CD4-positive, alpha-beta memory T cell (primary cell): Measurements from ENCODE around the gene GGA1. TPM values are rescaled to one million over a fixed set of nuclear protein-coding genes. Genes with fewer than 3 reads are reported as not detected.
"Not testable (repeated sequence)": the region's sequence is repeated elsewhere in the genome, so short reads cannot be mapped to it uniquely, and the experiment has no call there.

Experiments used
- CTCF ChIA-PET: fragments of 350-600 bp; sonication (Branson Sonifier 250); formaldehyde crosslinking; loops from one replicate; lab custom pipeline; 2021; ENCODE audit warnings: inconsistent platforms; ENCODE audit not compliant: partially characterized antibody; lab: Charles Lee
- POLR2A ChIA-PET: fragments of 350-600 bp; sonication (Branson Sonifier 250); formaldehyde crosslinking; loops from one replicate; lab custom pipeline; 2021; ENCODE audit not compliant: partially characterized antibody; lab: Charles Lee
- DNase-seq, 5 donors: peaks; one replicate each; pipeline versions ENCODE4 v3.0.0 to v3.0.0-alpha.2; 2020 to 2022; ENCODE audit warnings: mixed read lengths in 1 of 5
- H3K27ac ChIP-seq: one replicate; pipeline ENCODE4 v1.7.0; 2013; ENCODE audit warnings: low read depth, low read length
- H3K27me3 ChIP-seq: 2 replicates; pipeline ENCODE4 v1.7.0; 2013; ENCODE audit warnings: mild to moderate bottlenecking, low read length, moderate library complexity; ENCODE audit not compliant: insufficient read depth
- H3K36me3 ChIP-seq: 2 replicates; pipeline ENCODE4 v1.7.0; 2013; ENCODE audit warnings: mild to moderate bottlenecking, low read length, moderate library complexity; ENCODE audit not compliant: insufficient read depth
- H3K4me1 ChIP-seq: 2 replicates; pipeline ENCODE4 v1.7.0; 2013; ENCODE audit warnings: mild to moderate bottlenecking, low read length, moderate library complexity; ENCODE audit not compliant: insufficient read depth
- H3K4me3 ChIP-seq, 2 donors: one replicate each; pipeline ENCODE4 v1.7.0; 2013; ENCODE audit warnings: low read length in 2 of 2, mild to moderate bottlenecking in 1 of 2
- H3K9me3 ChIP-seq, 2 donors: one replicate each; pipeline ENCODE4 v1.7.0; 2013; ENCODE audit warnings: low read length in 2 of 2, control low read depth in 1 of 2; ENCODE audit not compliant: control insufficient read depth in 1 of 2
- H3K27ac Mint-ChIP-seq, 7 donors: one replicate each; pipeline ENCODE4 v1.8.0; 2020 to 2021; ENCODE audit warnings: mixed read lengths in 7 of 7, mild to moderate bottlenecking in 6 of 7, inconsistent platforms in 3 of 7, moderate library complexity in 3 of 7
- H3K27me3 Mint-ChIP-seq, 2 donors: one replicate each; pipeline ENCODE4 v1.8.0; 2020 to 2021; ENCODE audit warnings: mixed read lengths in 2 of 2
- H3K36me3 Mint-ChIP-seq, 2 donors: one replicate each; pipeline ENCODE4 v1.8.0; 2020 to 2021; ENCODE audit warnings: mixed read lengths in 2 of 2, inconsistent platforms in 1 of 2, mild to moderate bottlenecking in 1 of 2
- H3K4me1 Mint-ChIP-seq, 4 donors: one replicate each; pipeline ENCODE4 v1.8.0; 2020 to 2021; ENCODE audit warnings: mixed read lengths in 4 of 4, mild to moderate bottlenecking in 1 of 4
- H3K4me3 Mint-ChIP-seq, 8 donors: one replicate each; pipeline ENCODE4 v1.8.0; 2020 to 2021; ENCODE audit warnings: mixed read lengths in 8 of 8, mild to moderate bottlenecking in 7 of 8, moderate library complexity in 6 of 8, inconsistent platforms in 3 of 8
- H3K9me3 Mint-ChIP-seq, 8 donors: one replicate each; pipeline ENCODE4 v1.8.0; 2020 to 2021; ENCODE audit warnings: mixed read lengths in 8 of 8, mild to moderate bottlenecking in 5 of 8, inconsistent platforms in 3 of 8, moderate library complexity in 1 of 8
- intact Hi-C: fragments of 100-400 bp; cut with micrococcal nuclease; formaldehyde crosslinking; loops from one replicate; pipeline ENCODE4 v1.15.1; 2023
- polyA plus RNA-seq, 2 donors: library from polyadenylated mRNA; unstranded; fragments of 300-500 nt; fragmentation: Illumina TruSeq; gene quantifications; one replicate each; pipeline ENCODE4 v1.2.3, GENCODE V29; 2021
- total RNA-seq, 2 experiments: library from RNA; stranded (reverse); gene quantifications; one replicate each; pipeline ENCODE4 v1.2.3, GENCODE V29; 2021

Gene GGA1
- total and polyA plus RNA-seq, 4 experiments from 2014 or later: 16.3 to 109 (median 67.5) TPM

- intact Hi-C loops: loop anchor here (1.0 to 5.0 kb wide), 15 partner anchors 15 to 366 kb away; partner anchors contain the start of genes ANKRD54, C22orf23, GCAT and NOL12
- peaks cover 0 to 10% of the 10 kb centered on the region in 2 donors for H3K36me3 Mint-ChIP-seq
- Histone ChIP-seq H3K9me3 (no peaks in the 10 kb centered on the region), H3K4me3 (peak overlapping the region in 1 of 2 donors; percentile 85), H3K36me3 (no peaks in the 10 kb centered on the region), H3K27me3 (no peaks in the 10 kb centered on the region), H3K27ac (peak overlapping the region; percentile 88), H3K4me1 (peaks cover 64% of the 10 kb centered on the region)
- CTCF ChIA-PET: interaction anchor here (0.9 to 10.1 kb wide), 14 partner anchors 11 to 256 kb away, joined by 4 to 136 read pairs (median 13); partner anchors contain the start of genes LGALS1, MFNG, NOL12 and SH3BP1
- peaks cover 35 to 68% (median 50%) of the 10 kb centered on the region in 4 donors for H3K4me1 Mint-ChIP-seq
- H3K4me3 Mint-ChIP-seq: peak overlapping the region; percentile 80 to 94 (median 89)
- DNase-seq: no peak
- H3K27me3 Mint-ChIP-seq: no peaks in the 10 kb centered on the region
- peak overlapping the region; percentile 94 to 99 (median 97) for H3K27ac Mint-ChIP-seq
- H3K9me3 Mint-ChIP-seq: no peaks in the 10 kb centered on the region
- POLR2A ChIA-PET: interaction anchor here (0.7 to 6.4 kb wide), 26 partner anchors 9 to 1073 kb away, joined by 3 to 94 read pairs (median 6); partner anchors contain the start of genes IFT27, IL2RB, LGALS1 and MFNG
These were observed 628 bp upstream of the GGA1 start for GRCh38 chr22:37607935-37608476.

- H3K4me3 Mint-ChIP-seq: peak overlapping the region; percentile 90 to 98 (median 94)
- no peaks in the 10 kb centered on the region for H3K9me3 Mint-ChIP-seq
- no peaks in the 10 kb centered on the region for H3K27me3 ChIP-seq
- DNase-seq: peak in 1 of 5 donors; percentile 22
- intact Hi-C loops: loop anchor here (5.0 kb wide), 3 partner anchors 198 to 367 kb away; partner anchors contain the start of genes C22orf23, GCAT, POLR2F and RAC2
- H3K9me3 ChIP-seq: no peaks in the 10 kb centered on the region
- H3K4me1 Mint-ChIP-seq: peaks cover 30 to 59% (median 45%) of the 10 kb centered on the region in 4 donors
- peaks cover 8% of the 10 kb centered on the region for H3K36me3 ChIP-seq
- H3K36me3 Mint-ChIP-seq: peaks cover 0 to 10% of the 10 kb centered on the region in 2 donors
- peaks cover 56% of the 10 kb centered on the region for H3K4me1 ChIP-seq
- ChIA-PET CTCF (interaction anchor here (0.7 to 10.1 kb wide), 8 partner anchors 9 to 72 kb away, joined by 3 to 136 read pairs (median 52); partner anchors contain the start of genes NOL12, PDXP and SH3BP1), POLR2A (interaction anchor here (0.6 to 6.4 kb wide), 16 partner anchors 9 to 379 kb away, joined by 3 to 94 read pairs (median 30); partner anchors contain the start of genes ANKRD54, LGALS1, MFNG and NOL12)
- H3K27ac ChIP-seq: peak overlapping the region; percentile 88
- peak overlapping the region; percentile 30 to 85 for H3K4me3 ChIP-seq
- H3K27ac Mint-ChIP-seq: peak overlapping the region; percentile 94 to 98 (median 96)
- H3K27me3 Mint-ChIP-seq: no peaks in the 10 kb centered on the region
These were observed 862 bp downstream of the GGA1 start for GRCh38 chr22:37609240-37610152.

- Histone ChIP-seq H3K27ac (peak overlapping the region; percentile 88), H3K36me3 (peaks cover 11% of the 10 kb centered on the region), H3K4me3 (peak overlapping the region in 1 of 2 donors; percentile 85), H3K4me1 (peaks cover 50% of the 10 kb centered on the region)
- POLR2A ChIA-PET: interaction anchor here (0.6 to 6.4 kb wide), 9 partner anchors 9 to 189 kb away, joined by 3 to 94 read pairs (median 43); partner anchors contain the start of genes LGALS1, NOL12, PDXP and SH3BP1
- Mint-ChIP-seq H3K36me3 (peaks cover 0 to 14% of the 10 kb centered on the region in 2 donors), H3K4me1 (peaks cover 26 to 53% (median 40%) of the 10 kb centered on the region in 4 donors), H3K27ac (peak overlapping the region; percentile 27 to 97 (median 94)), H3K4me3 (peak overlapping the region; percentile 90 to 98 (median 94))
- H3K9me3 ChIP-seq, H3K9me3 Mint-ChIP-seq, H3K27me3 ChIP-seq, H3K27me3 Mint-ChIP-seq, intact Hi-C loops, DNase-seq: not testable (repeated sequence)
- CTCF ChIA-PET: interaction anchor here (0.7 to 10.1 kb wide), 8 partner anchors 9 to 71 kb away, joined by 3 to 136 read pairs (median 52); partner anchors contain the start of genes NOL12, PDXP and SH3BP1
These were observed 1.5 kb downstream of the GGA1 start for GRCh38 chr22:37610153-37610475.

- H3K36me3 Mint-ChIP-seq: peaks cover 0 to 14% of the 10 kb centered on the region in 2 donors
- peaks cover 22 to 48% (median 35%) of the 10 kb centered on the region in 4 donors for H3K4me1 Mint-ChIP-seq
- no peaks in the 10 kb centered on the region for H3K27me3 Mint-ChIP-seq
- H3K4me3 Mint-ChIP-seq: peak overlapping the region in 7 of 8 donors; percentile 25 to 97 (median 93)
- Histone ChIP-seq H3K4me1 (peaks cover 45% of the 10 kb centered on the region), H3K27ac (peak overlapping the region; percentile 88), H3K9me3 (no peaks in the 10 kb centered on the region), H3K36me3 (peaks cover 11% of the 10 kb centered on the region), H3K27me3 (no peaks in the 10 kb centered on the region), H3K4me3 (no peak overlapping the region)
- POLR2A ChIA-PET: interaction anchor here (0.8 to 6.4 kb wide), 7 partner anchors 8 to 65 kb away, joined by 3 to 94 read pairs (median 23); partner anchors contain the start of genes LGALS1, PDXP and SH3BP1
- intact Hi-C loops: no loop called here
- CTCF ChIA-PET: interaction anchor here (0.7 to 10.1 kb wide), 8 partner anchors 8 to 71 kb away, joined by 3 to 136 read pairs (median 17); partner anchors contain the start of genes NOL12, PDXP and SH3BP1
- peak in 1 of 5 donors; percentile 25 for DNase-seq
- no peaks in the 10 kb centered on the region for H3K9me3 Mint-ChIP-seq
- H3K27ac Mint-ChIP-seq: peak overlapping the region in 6 of 7 donors; percentile 36 to 97 (median 69)
These were observed 2.0 kb downstream of the GGA1 start for GRCh38 chr22:37610480-37611129.

GRCh38 chr22:37611207-37611606, 2.6 kb downstream of the GGA1 start:
- H3K27me3 Mint-ChIP-seq: no peaks in the 10 kb centered on the region
- no peak overlapping the region for H3K27ac ChIP-seq
- H3K27me3 ChIP-seq: no peaks in the 10 kb centered on the region
- H3K9me3 ChIP-seq: no peaks in the 10 kb centered on the region
- H3K4me3 Mint-ChIP-seq: peak overlapping the region in 1 of 8 donors; percentile 97
- peaks cover 0 to 18% of the 10 kb centered on the region in 2 donors for H3K36me3 Mint-ChIP-seq
- H3K4me3 ChIP-seq: no peak overlapping the region
- peaks cover 11% of the 10 kb centered on the region for H3K36me3 ChIP-seq
- POLR2A ChIA-PET: interaction anchor here (0.8 to 6.4 kb wide), 3 partner anchors 9 to 48 kb away, joined by 3 to 94 read pairs (median 6); partner anchors contain the start of genes PDXP and SH3BP1
- no peaks in the 10 kb centered on the region for H3K9me3 Mint-ChIP-seq
- peaks cover 39% of the 10 kb centered on the region for H3K4me1 ChIP-seq
- H3K4me1 Mint-ChIP-seq: peaks cover 18 to 42% (median 31%) of the 10 kb centered on the region in 4 donors
- CTCF ChIA-PET: interaction anchor here (0.9 to 10.1 kb wide), 6 partner anchors 12 to 70 kb away, joined by 3 to 136 read pairs (median 58); partner anchors contain the start of genes NOL12 and SH3BP1
- DNase-seq: peak in 1 of 5 donors; percentile 3
- peak overlapping the region in 3 of 7 donors; percentile 59 to 60 (median 59) for H3K27ac Mint-ChIP-seq
- intact Hi-C loops: no loop called here
